ENCODE results near the gene FHIT. TPM values are rescaled to one million over a fixed set of nuclear protein-coding genes. Genes with fewer than 3 reads are reported as not detected.

FHIT gene
- polyA plus RNA-seq, 1 experiment: 0.11 TPM

GRCh38 chr3:61061092-61061723 lies 190.0 kb downstream of the FHIT start:
- ChIA-PET POLR2A (no interaction called here), CTCF (interaction anchor here (0.7 kb wide), 1 partner anchor 30 kb away, joined by 5 read pairs; no protein-coding TSS in a partner anchor)
- Histone ChIP-seq H3K27me3 (ENCODE audit: control insufficient read depth, insufficient read depth, low read length) (no peaks in the 10 kb centered on the region), H3K4me3 (ENCODE audit: low read depth, low read length) (no peak overlapping the region), H3K36me3 (ENCODE audit: control insufficient read depth, insufficient read depth, low read length) (no peaks in the 10 kb centered on the region)
- TF ChIP-seq CTCF (IDR thresholded peaks at IDR 0.05; ENCODE audit: insufficient read depth, low read depth, low read length): no peak
- DNase-seq (ENCODE audit: low read depth): no peak

GRCh38 chr3:61060411-61060861 lies 190.8 kb downstream of the FHIT start:
- TF ChIP-seq CTCF (IDR thresholded peaks at IDR 0.05; ENCODE audit: insufficient read depth, low read depth, low read length): no peak
- Histone ChIP-seq H3K4me3 (ENCODE audit: low read depth, low read length) (no peak overlapping the region), H3K27me3 (ENCODE audit: control insufficient read depth, insufficient read depth, low read length) (no peaks in the 10 kb centered on the region), H3K36me3 (ENCODE audit: control insufficient read depth, insufficient read depth, low read length) (no peaks in the 10 kb centered on the region)
- no peak for DNase-seq (ENCODE audit: low read depth)
- ChIA-PET POLR2A (no interaction called here), CTCF (interaction anchor here (0.7 kb wide), 1 partner anchor 29 kb away, joined by 5 read pairs; no protein-coding TSS in a partner anchor)

- no peak for TF ChIP-seq CTCF (IDR thresholded peaks at IDR 0.05; ENCODE audit: insufficient read depth, low read depth, low read length)
- CTCF ChIA-PET: no interaction called here
- H3K27me3 ChIP-seq (ENCODE audit: control insufficient read depth, insufficient read depth, low read length): no peaks in the 10 kb centered on the region
- DNase-seq (ENCODE audit: low read depth): no peak
- POLR2A ChIA-PET: no interaction called here
- H3K4me3 ChIP-seq (ENCODE audit: low read depth, low read length): no peak overlapping the region
- H3K36me3 ChIP-seq (ENCODE audit: control insufficient read depth, insufficient read depth, low read length): no peaks in the 10 kb centered on the region
Observed at GRCh38 chr3:61058836-61059235, 192.4 kb downstream of the FHIT start.

- ChIA-PET CTCF (interaction anchor here (0.6 kb wide), 1 partner anchor 866 kb away, joined by 3 read pairs; no protein-coding TSS in a partner anchor), POLR2A (no interaction called here)
- TF ChIP-seq CTCF (IDR thresholded peaks at IDR 0.05; ENCODE audit: insufficient read depth, low read depth, low read length): no peak
- Histone ChIP-seq H3K4me3 (ENCODE audit: low read depth, low read length) (no peak overlapping the region), H3K27me3 (ENCODE audit: control insufficient read depth, insufficient read depth, low read length) (no peaks in the 10 kb centered on the region), H3K36me3 (ENCODE audit: control insufficient read depth, insufficient read depth, low read length) (no peaks in the 10 kb centered on the region)
- DNase-seq (ENCODE audit: low read depth): no peak
Observed at GRCh38 chr3:61057464-61057863, 193.8 kb downstream of the FHIT start.

- H3K36me3 ChIP-seq (ENCODE audit: control insufficient read depth, insufficient read depth, low read length): no peaks in the 10 kb centered on the region
- H3K27me3 ChIP-seq (ENCODE audit: control insufficient read depth, insufficient read depth, low read length): no peaks in the 10 kb centered on the region
- ChIA-PET CTCF (no interaction called here), POLR2A (no interaction called here)
- no peak overlapping the region for H3K4me3 ChIP-seq (ENCODE audit: low read depth, low read length)
- DNase-seq (ENCODE audit: low read depth): no peak
- no peak for TF ChIP-seq CTCF (IDR thresholded peaks at IDR 0.05; ENCODE audit: insufficient read depth, low read depth, low read length)
Observed at GRCh38 chr3:61055447-61055846, 195.8 kb downstream of the FHIT start.

All from BJ (cell line).